ENCODE results near the gene CTTNBP2.

The CTTNBP2 gene

GRCh38 chr7:117816727-117817126 is 56.5 kb downstream of the CTTNBP2 start:
- DNase-seq: no peak

- DNase-seq: no peak
Observed at GRCh38 chr7:117811696-117812095, 61.5 kb downstream of the CTTNBP2 start.

- DNase-seq: no peak
Observed at GRCh38 chr7:117810642-117811512, 62.4 kb downstream of the CTTNBP2 start.

- no peak for DNase-seq
Observed at GRCh38 chr7:117809958-117810357, 63.3 kb downstream of the CTTNBP2 start.

GRCh38 chr7:117808910-117809705 is 64.1 kb downstream of the CTTNBP2 start:
- no peak for DNase-seq

GRCh38 chr7:117808341-117808757 is 64.9 kb downstream of the CTTNBP2 start:
- DNase-seq: peak; percentile 42

GRCh38 chr7:117807676-117808075 is 65.6 kb downstream of the CTTNBP2 start:
- DNase-seq: no peak

- no peak for DNase-seq
Observed at GRCh38 chr7:117806011-117806410, 67.2 kb downstream of the CTTNBP2 start.

- no peak for DNase-seq
Observed at GRCh38 chr7:117805241-117805640, 68.0 kb downstream of the CTTNBP2 start.

GRCh38 chr7:117803476-117803875 is 69.8 kb downstream of the CTTNBP2 start:
- DNase-seq: no peak

GRCh38 chr7:117802660-117803059 is 70.6 kb downstream of the CTTNBP2 start:
- no peak for DNase-seq

- DNase-seq: no peak
Observed at GRCh38 chr7:117800841-117801240, 72.4 kb downstream of the CTTNBP2 start.

- DNase-seq: no peak
Observed at GRCh38 chr7:117800406-117800805, 72.8 kb downstream of the CTTNBP2 start.

- no peak for DNase-seq
Observed at GRCh38 chr7:117796889-117797288, 76.4 kb downstream of the CTTNBP2 start.

- no peak for DNase-seq
Observed at GRCh38 chr7:117793976-117794375, 79.3 kb downstream of the CTTNBP2 start.

- DNase-seq: no peak
Observed at GRCh38 chr7:117793521-117793920, 79.7 kb downstream of the CTTNBP2 start.

- DNase-seq: no peak
Observed at GRCh38 chr7:117791877-117792780, 81.1 kb downstream of the CTTNBP2 start.

- no peak for DNase-seq
Observed at GRCh38 chr7:117790731-117791130, 82.5 kb downstream of the CTTNBP2 start.

- DNase-seq: no peak
Observed at GRCh38 chr7:117790251-117790650, 83.0 kb downstream of the CTTNBP2 start.

- DNase-seq: no peak
Observed at GRCh38 chr7:117785431-117785830, 87.8 kb downstream of the CTTNBP2 start.

GRCh38 chr7:117784315-117784714 is 88.9 kb downstream of the CTTNBP2 start:
- DNase-seq: peak; percentile 67

GRCh38 chr7:117782761-117783160 is 90.5 kb downstream of the CTTNBP2 start:
- no peak for DNase-seq

- DNase-seq: no peak
Observed at GRCh38 chr7:117781707-117782106, 91.5 kb downstream of the CTTNBP2 start.

Measured in NCI-H1694 treated with DMSO at 0.1 percent for 48 hours (cell line).